Smooth muscle cell (in vitro differentiated cells): ENCODE results near the gene COX19. TPM values are rescaled to one million over a fixed set of nuclear protein-coding genes. Genes with fewer than 3 reads are reported as not detected.
"Not testable (repeated sequence)": the region's sequence is repeated elsewhere in the genome, so short reads cannot be mapped to it uniquely, and the experiment has no call there.

Experiments
- DNase-seq: peaks from one replicate; lab custom pipeline; 2025; ENCODE audit not compliant: unreplicated experiment; lab: John Stamatoyannopoulos, UW
- H2AFZ ChIP-seq: fragments of 200-600 bp; sonication (generic); 2 replicates; pipeline ENCODE4 v1.6.0; 2016; ENCODE audit warnings: antibody characterized with exemption, low read depth, mild to moderate bottlenecking
- H3F3A ChIP-seq: fragments of 200-600 bp; sonication (generic); 2 replicates; pipeline ENCODE4 v1.6.0; 2017; ENCODE audit warnings: antibody characterized with exemption, low read depth
- H3K27ac ChIP-seq: fragments of 200-600 bp; sonication (generic); 2 replicates; pipeline ENCODE4 v1.5.1; 2016; ENCODE audit warnings: low read depth, mild to moderate bottlenecking
- H3K27me3 ChIP-seq: fragments of 200-600 bp; sonication (generic); 2 replicates; pipeline ENCODE4 v1.6.1; 2016; ENCODE audit warnings: low read depth, mild to moderate bottlenecking
- H3K36me3 ChIP-seq: fragments of 200-600 bp; sonication (generic); 2 replicates; pipeline ENCODE4 v1.5.1; 2016; ENCODE audit warnings: low read depth
- H3K4me1 ChIP-seq: fragments of 200-600 bp; sonication (generic); 2 replicates; pipeline ENCODE4 v1.5.1; 2016; ENCODE audit warnings: low read depth
- H3K4me2 ChIP-seq: fragments of 200-600 bp; sonication (generic); 2 replicates; pipeline ENCODE4 v1.6.0; 2016; ENCODE audit warnings: mild to moderate bottlenecking
- H3K4me3 ChIP-seq: fragments of 200-600 bp; sonication (generic); 2 replicates; pipeline ENCODE4 v1.5.1; 2016; ENCODE audit warnings: mild to moderate bottlenecking
- H3K79me2 ChIP-seq: fragments of 200-600 bp; sonication (generic); 2 replicates; pipeline ENCODE4 v1.6.0; 2016; ENCODE audit warnings: low read depth, mild to moderate bottlenecking
- H3K9ac ChIP-seq: fragments of 200-600 bp; sonication (generic); 2 replicates; pipeline ENCODE4 v1.6.0; 2016; ENCODE audit warnings: low read depth
- H3K9me3 ChIP-seq: fragments of 200-600 bp; sonication (generic); replicated peaks from 2 replicates; pipeline ENCODE4 v1.5.1; 2016; ENCODE audit warnings: low read depth
- H4K20me1 ChIP-seq: fragments of 200-600 bp; sonication (generic); 2 replicates; pipeline ENCODE4 v1.6.0; 2016; ENCODE audit warnings: low read depth
- WGBS: methylation state at CpG from one replicate; pipeline ENCODE4 v1.1.7; 2016; ENCODE audit warnings: low lambda C conversion rate; 5-methylcytosine and 5-hydroxymethylcytosine counted together
- polyA plus RNA-seq: library from polyadenylated mRNA; unstranded; fragments of >200 nt; fragmentation: Nextera tagmentation; extraction: Ambion mirVana; gene quantifications from 2 replicates; pipeline ENCODE4 v1.2.1, GENCODE V29; 2016
- total RNA-seq: library from RNA; depleted of rRNA; stranded (reverse); fragments of >200 nt; gene quantifications from 2 replicates; pipeline ENCODE4 v1.2.3, GENCODE V29; 2014
- TF ChIP-seq, protein P1 (sequence below): fragments of 200-600 bp; sonication (generic); IDR thresholded peaks from 2 replicates; pipeline ENCODE4 v1.5.1; 2017; ENCODE audit warnings: borderline replicate concordance, mild to moderate bottlenecking, antibody characterized with exemption; ENCODE audit not compliant: insufficient read depth, poor library complexity, severe bottlenecking

Gene COX19
- total and polyA plus RNA-seq, 2 experiments from 2014 or later = 10.0 to 10.4 TPM

GRCh38 chr7:1007901-1008300 lies 32.6 kb upstream of the COX19 start:
- Histone ChIP-seq H4K20me1 (peaks cover 51% of the 10 kb centered on the region), H3K4me3 (no peak overlapping the region), H3K4me2 (no peak overlapping the region), H3K36me3 (no peaks in the 10 kb centered on the region), H3K27ac (no peak overlapping the region), H3K27me3 (no peaks in the 10 kb centered on the region), H3K9ac (no peak overlapping the region), H3K4me1 (no peaks in the 10 kb centered on the region), H3K9me3 (no peaks in the 10 kb centered on the region), H3F3A (no peaks in the 10 kb centered on the region), H2AFZ (no peak overlapping the region), H3K79me2 (no peaks in the 10 kb centered on the region)
- 100% methylated on average over 8 of the region's 15 CpGs for WGBS
- TF ChIP-seq, protein P1, sequence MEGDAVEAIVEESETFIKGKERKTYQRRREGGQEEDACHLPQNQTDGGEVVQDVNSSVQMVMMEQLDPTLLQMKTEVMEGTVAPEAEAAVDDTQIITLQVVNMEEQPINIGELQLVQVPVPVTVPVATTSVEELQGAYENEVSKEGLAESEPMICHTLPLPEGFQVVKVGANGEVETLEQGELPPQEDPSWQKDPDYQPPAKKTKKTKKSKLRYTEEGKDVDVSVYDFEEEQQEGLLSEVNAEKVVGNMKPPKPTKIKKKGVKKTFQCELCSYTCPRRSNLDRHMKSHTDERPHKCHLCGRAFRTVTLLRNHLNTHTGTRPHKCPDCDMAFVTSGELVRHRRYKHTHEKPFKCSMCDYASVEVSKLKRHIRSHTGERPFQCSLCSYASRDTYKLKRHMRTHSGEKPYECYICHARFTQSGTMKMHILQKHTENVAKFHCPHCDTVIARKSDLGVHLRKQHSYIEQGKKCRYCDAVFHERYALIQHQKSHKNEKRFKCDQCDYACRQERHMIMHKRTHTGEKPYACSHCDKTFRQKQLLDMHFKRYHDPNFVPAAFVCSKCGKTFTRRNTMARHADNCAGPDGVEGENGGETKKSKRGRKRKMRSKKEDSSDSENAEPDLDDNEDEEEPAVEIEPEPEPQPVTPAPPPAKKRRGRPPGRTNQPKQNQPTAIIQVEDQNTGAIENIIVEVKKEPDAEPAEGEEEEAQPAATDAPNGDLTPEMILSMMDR = no peak
- no peak for DNase-seq

GRCh38 chr7:1005303-1005702 lies 30.0 kb upstream of the COX19 start:
- Histone ChIP-seq H3K36me3 (no peaks in the 10 kb centered on the region), H3K9ac (no peak overlapping the region), H3K27me3 (no peaks in the 10 kb centered on the region), H3K4me2 (no peak overlapping the region), H3K9me3 (no peaks in the 10 kb centered on the region), H3K4me3 (no peak overlapping the region), H4K20me1 (peaks cover 30% of the 10 kb centered on the region), H3K4me1 (no peaks in the 10 kb centered on the region), H2AFZ (no peak overlapping the region), H3F3A (no peaks in the 10 kb centered on the region), H3K79me2 (no peaks in the 10 kb centered on the region), H3K27ac (no peak overlapping the region)
- DNase-seq = no peak
- 92% methylated on average over 21 of the region's 21 CpGs for WGBS
- TF ChIP-seq, protein P1 = no peak

GRCh38 chr7:1004018-1004852 lies 28.9 kb upstream of the COX19 start:
- peaks cover 20% of the 10 kb centered on the region for H4K20me1 ChIP-seq
- no peak for DNase-seq
- no peak overlapping the region for H3K9ac ChIP-seq
- no peaks in the 10 kb centered on the region for H3K4me1 ChIP-seq
- no peaks in the 10 kb centered on the region for H3F3A ChIP-seq
- H3K36me3 ChIP-seq = no peaks in the 10 kb centered on the region
- H3K27ac ChIP-seq = no peak overlapping the region
- H2AFZ ChIP-seq = no peak overlapping the region
- H3K4me3 ChIP-seq = no peak overlapping the region
- no peaks in the 10 kb centered on the region for H3K27me3 ChIP-seq
- H3K9me3 ChIP-seq = no peaks in the 10 kb centered on the region
- WGBS = 74% methylated on average over 30 of the region's 32 CpGs
- H3K4me2 ChIP-seq = no peak overlapping the region
- TF ChIP-seq, protein P1 = no peak
- H3K79me2 ChIP-seq = no peaks in the 10 kb centered on the region

DNA sequence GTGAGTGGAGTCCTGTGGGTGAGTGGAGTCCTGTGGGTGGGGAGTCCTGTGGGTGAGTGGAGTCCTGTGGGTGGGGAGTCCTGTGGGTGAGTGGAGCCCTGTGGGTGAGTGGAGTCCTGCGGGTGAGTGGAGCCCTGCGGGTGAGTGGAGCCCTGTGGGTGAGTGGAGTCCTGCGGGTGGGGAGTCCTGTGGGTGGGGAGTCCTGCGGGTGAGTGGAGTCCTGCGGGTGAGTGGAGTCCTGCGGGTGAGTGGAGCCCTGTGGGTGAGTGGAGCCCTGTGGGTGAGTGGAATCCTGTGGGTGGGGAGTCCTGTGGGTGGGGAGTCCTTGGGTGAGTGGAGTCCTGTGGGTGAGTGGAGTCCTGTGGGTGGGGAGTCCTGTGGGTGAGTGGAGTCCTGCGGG lies 27.1 kb upstream of the COX19 start:
- not testable (repeated sequence) for H3K4me3 ChIP-seq, H3K36me3 ChIP-seq, H3K27ac ChIP-seq, H3K4me1 ChIP-seq, H3K4me2 ChIP-seq, H3K79me2 ChIP-seq, H3K9me3 ChIP-seq, H2AFZ ChIP-seq, DNase-seq, H3K9ac ChIP-seq, H3K27me3 ChIP-seq, H3F3A ChIP-seq
- no CpG with 5 or more reads among the region's 7 CpGs for WGBS
- peaks cover 17% of the 10 kb centered on the region for H4K20me1 ChIP-seq

DNA sequence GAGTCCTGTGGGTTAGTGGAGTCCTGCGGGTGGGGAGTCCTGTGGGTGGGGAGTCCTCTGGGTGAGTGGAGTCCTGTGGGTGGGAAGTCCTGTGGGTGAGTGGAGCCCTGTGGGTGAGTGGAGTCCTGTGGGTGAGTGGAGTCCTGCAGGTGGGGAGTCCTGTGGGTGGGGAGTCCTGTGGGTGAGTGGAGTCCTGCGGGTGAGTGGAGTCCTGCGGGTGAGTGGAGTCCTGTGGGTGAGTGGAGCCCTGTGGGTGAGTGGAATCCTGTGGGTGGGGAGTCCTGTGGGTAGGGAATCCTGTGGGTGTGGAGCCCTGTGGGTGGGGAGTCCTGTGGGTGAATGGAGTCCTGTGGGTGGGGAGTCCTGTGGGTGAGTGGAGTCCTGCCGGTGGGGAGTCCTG lies 26.7 kb upstream of the COX19 start:
- H2AFZ ChIP-seq, H3K9ac ChIP-seq, H3K4me3 ChIP-seq, H3K9me3 ChIP-seq, H3K27ac ChIP-seq, H3F3A ChIP-seq, H3K36me3 ChIP-seq, H3K27me3 ChIP-seq, DNase-seq, H3K4me2 ChIP-seq, H3K79me2 ChIP-seq, H3K4me1 ChIP-seq: not testable (repeated sequence)
- WGBS = 100% methylated on average over 1 of the region's 4 CpGs
- peaks cover 13% of the 10 kb centered on the region for H4K20me1 ChIP-seq

GRCh38 chr7:1001069-1001770 lies 25.9 kb upstream of the COX19 start:
- H3K9me3 ChIP-seq, H2AFZ ChIP-seq, H3K4me2 ChIP-seq, H3K79me2 ChIP-seq, DNase-seq, H3K4me1 ChIP-seq, H3F3A ChIP-seq, H3K27me3 ChIP-seq, H3K9ac ChIP-seq, H3K27ac ChIP-seq, H3K4me3 ChIP-seq, H3K36me3 ChIP-seq: not testable (repeated sequence)
- peaks cover 13% of the 10 kb centered on the region for H4K20me1 ChIP-seq
- WGBS = 87% methylated on average over 7 of the region's 14 CpGs
